Measurements from ENCODE around the gene SH3BP5L. TPM values are rescaled to one million over a fixed set of nuclear protein-coding genes. Genes with fewer than 3 reads are reported as not detected.

Gene SH3BP5L
- total and polyA plus RNA-seq, 10 of the 15 experiments (the other 5 are each of a cell fraction or from before 2014, with no cell fraction given), result 1.1 to 22.8 (median 10.9) TPM

- TF ChIP-seq KLF5 (IDR thresholded peaks at IDR 0.05; ENCODE audit: partially characterized antibody) (no peak), ZBTB11 (CRISPR knock-in tag; IDR thresholded peaks at IDR 0.05) (no peak), SMARCA5 (IDR thresholded peaks at IDR 0.05) (no peak), E2F4 (IDR thresholded peaks at IDR 0.05; ENCODE audit: low read depth, low read length) (no peak), RBBP5 (conservative IDR thresholded peaks at IDR 0.05) (no peak), HSF1 (IDR thresholded peaks at IDR 0.05; ENCODE audit: low read depth, low read length) (no peak), GATAD2B (conservative IDR thresholded peaks at IDR 0.05; ENCODE audit: low read depth) (peak; percentile 48; the same call in 1 of the 2 replicates), BACH1 (IDR thresholded peaks at IDR 0.05; ENCODE audit: borderline replicate concordance) (0 out of 2 replicates have a peak, but pooled peaks have one; percentile 43), SMAD1 (IDR thresholded peaks at IDR 0.05; ENCODE audit: low read depth, partially characterized antibody) (peak; percentile 47), TARDBP (IDR thresholded peaks at IDR 0.05; ENCODE audit: borderline replicate concordance) (no peak), MTA2 (IDR thresholded peaks at IDR 0.05; ENCODE audit: low read depth) (0 out of 2 replicates have a peak, but pooled peaks have one; percentile 15), TCF12 (IDR thresholded peaks at IDR 0.05; ENCODE audit: low read depth, low read length) (no peak), CUX1 (IDR thresholded peaks at IDR 0.05; ENCODE audit: insufficient replicate concordance, low read depth, low read length) (no peak), NFIC (IDR thresholded peaks at IDR 0.05; ENCODE audit: low read depth, low read length) (peak; percentile 25; the same call in 1 of the 2 replicates), KDM1A (IDR thresholded peaks at IDR 0.05; ENCODE audit: borderline replicate concordance) (no peak), SUPT20H (IDR thresholded peaks at IDR 0.05; ENCODE audit: borderline replicate concordance, control insufficient read depth, low read depth, low read length) (no peak), NRF1 (conservative IDR thresholded peaks at IDR 0.05; ENCODE audit: low read depth, low read length) (no peak), EP300 (IDR thresholded peaks at IDR 0.05; ENCODE audit: borderline replicate concordance in 1 of 2, control insufficient read depth in 1 of 2, low read depth in 2 of 2, low read length in 2 of 2) (0 out of 4 replicates have a peak, but pooled peaks have one; percentile 17 to 67), RAD51 (IDR thresholded peaks at IDR 0.05) (peak; percentile 84), ZNF24 (IDR thresholded peaks at IDR 0.05) (no peak)
These were observed 17.1 kb upstream of the SH3BP5L start (continued) for GRCh38 chr1:248842781-248843331.
